ENCODE results near the gene CABP1. TPM values are rescaled to one million over a fixed set of nuclear protein-coding genes. Genes with fewer than 3 reads are reported as not detected.

The CABP1 gene
- total and polyA plus RNA-seq, 4 donors = 0.13 to 0.63 (median 0.48) TPM

GRCh38 chr12:120688527-120689071 lies 48.2 kb downstream of the CABP1 start:
- DNase-seq (peak in 2 of 3 donors; percentile 44 to 56), ATAC-seq (ENCODE audit: insufficient read depth, low FRiP score) (no peak)
- Histone ChIP-seq H3K36me3 (ENCODE audit: control insufficient read depth in 4 of 4, insufficient read depth in 4 of 4, low read length in 4 of 4) (peaks cover 0 to 3% (median 1%) of the 10 kb centered on the region in 4 donors), H3K27ac (ENCODE audit: low read depth in 1 of 2, low read length in 1 of 2) (peak overlapping the region; percentile 44 to 75), H3K27me3 (ENCODE audit: control insufficient read depth in 3 of 3, insufficient read depth in 3 of 3, low read length in 2 of 3) (no peaks in the 10 kb centered on the region), H3K9me3 (ENCODE audit: control insufficient read depth in 4 of 4, insufficient read depth in 3 of 4, low read length in 3 of 4) (no peaks in the 10 kb centered on the region), H3K4me1 (ENCODE audit: control insufficient read depth in 5 of 5, insufficient read depth in 5 of 5, low read length in 5 of 5) (peaks cover 7 to 44% (median 27%) of the 10 kb centered on the region in 5 donors), H3K4me3 (peak overlapping the region; percentile 89), H3K9ac (ENCODE audit: insufficient read depth in 1 of 2, low read length in 2 of 2) (peak overlapping the region; percentile 66 to 78)
- no peak for TF ChIP-seq CTCF (IDR thresholded peaks at IDR 0.05; ENCODE audit: control extremely low read depth, extremely low read depth)
- 9 to 11% methylated on average over 6 of the region's 6 CpGs for WGBS, 2 donors

GRCh38 chr12:120689397-120690082 lies 49.1 kb downstream of the CABP1 start:
- Histone ChIP-seq H3K9me3 (ENCODE audit: control insufficient read depth in 4 of 4, insufficient read depth in 3 of 4, low read length in 3 of 4) (no peaks in the 10 kb centered on the region), H3K36me3 (ENCODE audit: control insufficient read depth in 4 of 4, insufficient read depth in 4 of 4, low read length in 4 of 4) (peaks cover 4 to 10% (median 6%) of the 10 kb centered on the region in 4 donors), H3K4me1 (ENCODE audit: control insufficient read depth in 5 of 5, insufficient read depth in 5 of 5, low read length in 5 of 5) (peaks cover 7 to 44% (median 27%) of the 10 kb centered on the region in 5 donors), H3K27ac (ENCODE audit: low read depth in 1 of 2, low read length in 1 of 2) (no peak overlapping the region), H3K9ac (ENCODE audit: insufficient read depth in 1 of 2, low read length in 2 of 2) (peak overlapping the region in 1 of 2 donors; percentile 78), H3K4me3 (no peak overlapping the region), H3K27me3 (ENCODE audit: control insufficient read depth in 3 of 3, insufficient read depth in 3 of 3, low read length in 2 of 3) (no peaks in the 10 kb centered on the region)
- DNase-seq (peak; percentile 14 to 59 (median 32)), ATAC-seq (ENCODE audit: insufficient read depth, low FRiP score) (no peak)
- TF ChIP-seq CTCF (IDR thresholded peaks at IDR 0.05; ENCODE audit: control extremely low read depth, extremely low read depth) = no peak
- 61 to 73% methylated on average over 6 of the region's 6 CpGs for WGBS, 2 donors

- H3K36me3 ChIP-seq (ENCODE audit: control insufficient read depth in 4 of 4, insufficient read depth in 4 of 4, low read length in 4 of 4) = peaks cover 8 to 15% (median 11%) of the 10 kb centered on the region in 4 donors
- 79 to 91% methylated on average over 2 of the region's 2 CpGs for WGBS, 2 donors
- peaks cover 7 to 44% (median 27%) of the 10 kb centered on the region in 5 donors for H3K4me1 ChIP-seq (ENCODE audit: control insufficient read depth in 5 of 5, insufficient read depth in 5 of 5, low read length in 5 of 5)
- no peak overlapping the region for H3K4me3 ChIP-seq
- TF ChIP-seq CTCF (IDR thresholded peaks at IDR 0.05; ENCODE audit: control extremely low read depth, extremely low read depth) = no peak
- ATAC-seq (ENCODE audit: insufficient read depth, low FRiP score) (no peak), DNase-seq (no peak)
- no peaks in the 10 kb centered on the region for H3K9me3 ChIP-seq (ENCODE audit: control insufficient read depth in 4 of 4, insufficient read depth in 3 of 4, low read length in 3 of 4)
- no peak overlapping the region for H3K9ac ChIP-seq (ENCODE audit: insufficient read depth in 1 of 2, low read length in 2 of 2)
- no peak overlapping the region for H3K27ac ChIP-seq (ENCODE audit: low read depth in 1 of 2, low read length in 1 of 2)
- H3K27me3 ChIP-seq (ENCODE audit: control insufficient read depth in 3 of 3, insufficient read depth in 3 of 3, low read length in 2 of 3) = no peaks in the 10 kb centered on the region
Observed at GRCh38 chr12:120690083-120690450, 49.6 kb downstream of the CABP1 start.

Measured in lung (tissue), 12 donors.